ENCODE results near the gene TEX22.

Gene TEX22

DNA sequence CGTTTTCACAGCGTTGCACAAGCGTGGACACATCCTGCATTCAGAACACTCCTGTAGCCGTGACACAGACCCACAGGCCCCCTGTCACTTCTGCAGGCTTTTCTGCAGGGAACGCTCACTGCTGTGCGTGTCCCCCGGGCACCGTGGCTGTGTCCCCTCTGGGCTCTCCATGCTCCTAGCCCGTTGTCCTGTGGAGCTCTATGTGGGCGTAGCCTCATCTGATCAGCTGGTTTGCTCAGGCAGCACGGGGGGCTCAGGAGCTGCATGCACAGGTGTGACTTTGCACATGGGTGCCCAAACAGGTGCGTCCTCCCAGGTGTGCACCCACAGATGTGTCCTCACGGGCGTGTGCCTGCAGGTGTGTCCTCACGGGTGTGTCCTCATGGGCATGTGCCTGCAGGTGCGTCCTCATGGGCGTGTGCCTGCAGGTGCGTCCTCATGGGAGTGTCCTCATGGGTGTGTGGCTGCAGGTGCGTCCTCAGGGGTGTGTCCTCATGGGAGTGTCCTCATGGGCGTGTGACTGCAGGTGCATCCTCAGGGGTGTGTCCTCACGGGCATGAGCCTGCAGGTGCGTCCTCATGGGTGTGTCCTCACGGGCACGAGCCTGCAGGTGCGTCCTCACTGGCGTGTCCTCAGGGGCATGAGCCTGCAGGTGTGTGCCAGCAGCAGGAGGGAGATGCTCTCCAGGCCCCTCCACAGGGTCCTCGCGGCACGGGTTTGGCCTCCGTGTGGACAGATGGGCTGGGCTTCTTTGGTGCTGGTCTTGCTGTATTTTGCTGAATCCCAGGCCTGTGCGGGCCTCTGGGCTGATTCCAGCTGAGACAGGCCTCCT, 38.8 kb downstream of the TEX22 start:
- TF ChIP-seq, protein P1, sequence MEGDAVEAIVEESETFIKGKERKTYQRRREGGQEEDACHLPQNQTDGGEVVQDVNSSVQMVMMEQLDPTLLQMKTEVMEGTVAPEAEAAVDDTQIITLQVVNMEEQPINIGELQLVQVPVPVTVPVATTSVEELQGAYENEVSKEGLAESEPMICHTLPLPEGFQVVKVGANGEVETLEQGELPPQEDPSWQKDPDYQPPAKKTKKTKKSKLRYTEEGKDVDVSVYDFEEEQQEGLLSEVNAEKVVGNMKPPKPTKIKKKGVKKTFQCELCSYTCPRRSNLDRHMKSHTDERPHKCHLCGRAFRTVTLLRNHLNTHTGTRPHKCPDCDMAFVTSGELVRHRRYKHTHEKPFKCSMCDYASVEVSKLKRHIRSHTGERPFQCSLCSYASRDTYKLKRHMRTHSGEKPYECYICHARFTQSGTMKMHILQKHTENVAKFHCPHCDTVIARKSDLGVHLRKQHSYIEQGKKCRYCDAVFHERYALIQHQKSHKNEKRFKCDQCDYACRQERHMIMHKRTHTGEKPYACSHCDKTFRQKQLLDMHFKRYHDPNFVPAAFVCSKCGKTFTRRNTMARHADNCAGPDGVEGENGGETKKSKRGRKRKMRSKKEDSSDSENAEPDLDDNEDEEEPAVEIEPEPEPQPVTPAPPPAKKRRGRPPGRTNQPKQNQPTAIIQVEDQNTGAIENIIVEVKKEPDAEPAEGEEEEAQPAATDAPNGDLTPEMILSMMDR (IDR thresholded peaks at IDR 0.05): no peak
- no peak for DNase-seq (ENCODE audit: low spot score)
- no peak overlapping the region for H3K27ac ChIP-seq

DNA sequence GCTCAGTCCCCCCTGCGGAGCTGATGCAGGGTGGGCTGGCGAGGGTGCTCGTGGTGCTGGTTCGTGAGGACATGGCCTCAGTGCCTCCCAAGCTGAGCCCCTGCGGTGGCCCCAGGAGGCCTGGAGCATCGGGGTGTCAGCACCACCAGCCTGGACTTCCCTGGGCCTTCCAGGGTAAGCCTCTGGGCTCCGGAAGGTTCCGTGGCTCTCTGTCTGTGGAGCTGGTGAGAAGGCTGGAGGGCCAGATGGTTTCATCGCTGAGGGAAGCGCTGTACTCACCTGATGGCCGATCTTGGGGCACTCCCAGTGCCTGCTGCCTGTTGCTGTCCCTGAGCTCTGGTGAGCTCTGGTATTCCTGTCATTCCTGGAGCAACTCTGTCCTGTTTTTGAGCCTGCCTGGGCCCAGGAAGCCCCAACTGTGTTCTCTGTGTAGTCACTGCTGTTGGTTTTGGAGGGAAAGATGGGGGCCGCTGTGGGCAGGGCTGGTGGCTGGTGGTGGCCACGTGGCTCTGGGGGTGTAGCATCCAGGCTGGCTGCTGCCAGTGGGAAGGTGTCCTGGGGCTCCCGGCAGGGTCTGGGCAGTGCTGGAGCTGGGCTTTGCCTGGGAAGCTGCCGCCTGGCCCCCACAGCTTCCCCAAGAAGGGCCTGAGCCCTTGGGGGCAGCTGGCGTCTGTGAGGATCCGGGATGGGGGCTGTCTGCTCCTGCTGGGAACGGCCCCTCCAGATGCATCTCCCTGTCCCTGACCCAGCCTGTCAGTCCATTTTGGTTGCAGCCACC, 39.6 kb downstream of the TEX22 start:
- no peak overlapping the region for H3K27ac ChIP-seq
- TF ChIP-seq, protein P1 (IDR thresholded peaks at IDR 0.05): no peak
- no peak overlapping the region for H3K4me3 ChIP-seq
- no peak for DNase-seq (ENCODE audit: low spot score)

More for the DNA sequence above, 38.8 kb downstream of the TEX22 start:
- no peak overlapping the region for H3K4me3 ChIP-seq

DNA sequence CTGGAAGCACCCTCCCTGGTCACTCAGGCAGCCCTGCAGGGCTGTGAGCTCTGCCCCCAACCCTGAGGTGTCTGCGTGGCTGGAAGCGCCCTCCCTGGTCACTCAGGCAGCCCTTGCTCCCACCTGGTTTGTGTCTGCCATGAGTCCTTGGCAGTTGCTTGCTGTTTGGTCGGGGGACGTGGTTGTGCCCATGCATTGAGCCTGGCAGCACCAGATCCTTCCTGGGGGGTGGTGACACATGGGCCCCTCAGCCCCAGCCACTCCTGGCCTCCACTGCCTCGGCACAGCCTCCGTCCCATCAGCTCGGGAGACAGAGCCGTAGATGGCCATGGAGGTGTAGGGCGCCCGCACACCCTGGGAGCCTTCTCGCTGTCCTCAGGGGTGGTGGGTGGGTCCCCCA, 40.8 kb downstream of the TEX22 start:
- no peak for DNase-seq (ENCODE audit: low spot score)
- Histone ChIP-seq H3K4me3 (no peak overlapping the region), H3K27ac (no peak overlapping the region)
- TF ChIP-seq, protein P1 (IDR thresholded peaks at IDR 0.05): no peak

DNA sequence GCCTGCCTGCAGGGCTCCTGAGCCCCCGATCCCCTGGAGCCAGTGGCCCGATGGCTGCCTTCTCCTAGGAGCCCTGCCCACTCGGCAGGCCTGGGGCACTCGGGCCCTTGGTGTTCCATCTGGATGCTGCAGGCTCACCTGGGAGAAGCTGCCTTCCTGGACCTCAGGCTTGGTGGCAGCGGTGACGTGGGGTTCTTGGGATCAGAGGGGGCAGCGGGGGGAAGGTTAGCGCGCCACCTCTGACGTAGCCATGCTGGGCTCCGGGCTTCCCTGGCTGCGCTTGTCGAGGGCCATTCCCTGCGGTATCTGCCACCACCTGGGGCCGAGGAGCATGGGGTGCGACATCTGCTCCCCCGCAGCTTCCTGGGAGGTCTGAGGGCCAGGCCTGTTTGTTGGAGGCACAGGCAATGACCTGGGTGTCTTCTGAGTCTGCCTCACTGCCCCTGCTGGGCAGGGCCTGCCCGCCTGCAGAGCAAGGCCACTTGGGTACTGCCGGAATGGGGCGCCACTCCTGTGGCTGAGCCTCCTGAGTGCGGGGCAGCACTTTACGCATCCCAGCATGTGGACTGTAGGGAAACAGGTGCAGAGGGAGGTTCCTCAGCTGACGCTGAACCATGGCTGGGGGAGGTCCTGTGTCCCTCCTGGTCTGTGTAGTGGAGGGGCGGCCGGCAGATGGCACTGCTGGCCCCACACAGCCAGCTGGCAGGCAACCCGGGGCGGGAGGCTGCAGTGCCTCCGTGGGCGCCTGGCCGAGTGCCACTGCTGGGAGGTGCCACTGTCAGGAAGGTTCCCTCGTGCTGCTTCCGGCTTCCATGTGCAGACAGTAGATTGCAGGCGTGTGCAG, 41.6 kb downstream of the TEX22 start:
- Histone ChIP-seq H3K27ac (no peak overlapping the region), H3K4me3 (no peak overlapping the region)
- TF ChIP-seq, protein P1 (IDR thresholded peaks at IDR 0.05): no peak
- DNase-seq (ENCODE audit: low spot score): no peak

DNA sequence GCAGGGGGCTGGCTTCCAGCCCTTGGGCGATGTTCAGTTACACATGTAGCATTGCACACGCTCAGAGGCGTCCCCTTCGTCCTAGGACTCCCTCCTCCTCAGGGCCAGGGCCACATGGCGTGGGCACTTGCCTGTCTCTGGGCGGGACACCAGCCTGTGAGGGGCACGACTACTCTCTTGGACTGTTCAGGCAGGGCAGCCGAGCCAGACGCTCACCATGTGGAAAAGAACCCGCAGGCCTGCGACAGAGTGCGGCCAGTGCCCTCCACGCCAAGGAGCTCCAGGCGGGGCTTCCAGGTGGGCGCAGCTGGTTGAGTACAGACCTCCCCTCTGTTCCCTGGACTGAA, 42.2 kb downstream of the TEX22 start:
- Histone ChIP-seq H3K4me3 (no peak overlapping the region), H3K27ac (no peak overlapping the region)
- DNase-seq (ENCODE audit: low spot score): no peak
- TF ChIP-seq, protein P1 (IDR thresholded peaks at IDR 0.05): no peak

DNA sequence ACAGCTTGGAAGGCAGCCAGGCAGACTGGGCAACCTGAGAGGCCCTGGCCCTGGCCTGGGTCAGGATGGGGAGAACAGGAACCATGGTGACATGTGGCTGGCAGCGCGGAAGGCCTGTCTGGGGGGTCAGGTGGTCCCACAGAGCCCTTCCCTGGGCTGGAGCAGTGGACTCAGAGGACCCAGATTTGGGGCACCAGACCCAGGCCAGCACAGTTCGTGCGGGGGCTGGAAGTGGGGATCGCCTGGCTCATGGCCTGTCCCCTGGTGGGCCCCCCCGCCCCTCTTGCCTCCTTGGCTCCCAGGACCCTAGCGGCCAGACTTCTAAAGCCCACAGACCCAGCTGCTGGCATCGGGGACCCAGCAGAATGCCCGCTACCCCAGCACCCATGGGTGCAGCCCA, 42.7 kb downstream of the TEX22 start:
- Histone ChIP-seq H3K4me3 (no peak overlapping the region), H3K27ac (no peak overlapping the region)
- no peak for DNase-seq (ENCODE audit: low spot score)
- TF ChIP-seq, protein P1 (IDR thresholded peaks at IDR 0.05): no peak

All from coronary artery (tissue), 2 donors.